ENCODE data around the gene NPB. TPM values are rescaled to one million over a fixed set of nuclear protein-coding genes. Genes with fewer than 3 reads are reported as not detected.

The NPB gene
- total and polyA plus RNA-seq, 4 donors: 0.58 to 2.4 (median 1.0) TPM; not detected in 1

GRCh38 chr17:81868674-81869220, 33.3 kb upstream of the NPB start:
- no peak overlapping the region for H3K4me3 ChIP-seq (ENCODE audit: low read length in 2 of 2)
- no peak overlapping the region for H3K27ac ChIP-seq (ENCODE audit: low read depth in 1 of 2, low read length in 2 of 2)
- ATAC-seq (ENCODE audit: low FRiP score) (no peak), DNase-seq (peak; percentile 68 to 90)
- intact Hi-C loops (cut with DNase I): no loop called here
- peaks cover 0 to 13% of the 10 kb centered on the region in 2 donors for H3K27me3 ChIP-seq (ENCODE audit: control insufficient read depth in 1 of 2, insufficient read depth in 2 of 2, low read length in 1 of 2)
- peaks cover 0 to 3% of the 10 kb centered on the region in 2 donors for H3K36me3 ChIP-seq (ENCODE audit: control insufficient read depth in 1 of 2, insufficient read depth in 2 of 2, low read length in 1 of 2)
- no peaks in the 10 kb centered on the region for H3K4me1 ChIP-seq (ENCODE audit: control insufficient read depth in 1 of 2, insufficient read depth in 2 of 2, low read length in 2 of 2)
- 48 to 53% methylated on average over 29 to 30 of the region's 30 CpGs for WGBS, 2 donors
- H3K9me3 ChIP-seq (ENCODE audit: control insufficient read depth, low read length): no peaks in the 10 kb centered on the region

GRCh38 chr17:81869221-81870130, 32.6 kb upstream of the NPB start:
- H3K4me1 ChIP-seq (ENCODE audit: control insufficient read depth in 1 of 2, insufficient read depth in 2 of 2, low read length in 2 of 2): no peaks in the 10 kb centered on the region
- ATAC-seq (ENCODE audit: low FRiP score): peak; percentile 56
- H3K4me3 ChIP-seq (ENCODE audit: low read length in 2 of 2): peak overlapping the region in 1 of 2 donors; percentile 91
- 28 to 30% methylated on average over 51 to 52 of the region's 52 CpGs for WGBS, 2 donors
- intact Hi-C loops (cut with DNase I): no loop called here
- peak; percentile 60 to 87 for DNase-seq
- no peaks in the 10 kb centered on the region for H3K9me3 ChIP-seq (ENCODE audit: control insufficient read depth, low read length)
- H3K36me3 ChIP-seq (ENCODE audit: control insufficient read depth in 1 of 2, insufficient read depth in 2 of 2, low read length in 1 of 2): peaks cover 0 to 3% of the 10 kb centered on the region in 2 donors
- peak overlapping the region in 1 of 2 donors; percentile 81 for H3K27ac ChIP-seq (ENCODE audit: low read depth in 1 of 2, low read length in 2 of 2)
- H3K27me3 ChIP-seq (ENCODE audit: control insufficient read depth in 1 of 2, insufficient read depth in 2 of 2, low read length in 1 of 2): peaks cover 0 to 13% of the 10 kb centered on the region in 2 donors

GRCh38 chr17:81870131-81870980, 31.7 kb upstream of the NPB start:
- Histone ChIP-seq H3K4me1 (ENCODE audit: control insufficient read depth in 1 of 2, insufficient read depth in 2 of 2, low read length in 2 of 2) (no peaks in the 10 kb centered on the region), H3K36me3 (ENCODE audit: control insufficient read depth in 1 of 2, insufficient read depth in 2 of 2, low read length in 1 of 2) (peaks cover 0 to 3% of the 10 kb centered on the region in 2 donors), H3K4me3 (ENCODE audit: low read length in 2 of 2) (peak overlapping the region; percentile 88 to 91), H3K9me3 (ENCODE audit: control insufficient read depth, low read length) (no peaks in the 10 kb centered on the region), H3K27me3 (ENCODE audit: control insufficient read depth in 1 of 2, insufficient read depth in 2 of 2, low read length in 1 of 2) (peaks cover 0 to 13% of the 10 kb centered on the region in 2 donors), H3K27ac (ENCODE audit: low read depth in 1 of 2, low read length in 2 of 2) (peak overlapping the region; percentile 81 to 96)
- WGBS, 2 donors: 1% methylated on average over 54 to 65 of the region's 65 CpGs
- intact Hi-C loops (cut with DNase I): no loop called here
- DNase-seq (peak; percentile 64 to 83), ATAC-seq (ENCODE audit: low FRiP score) (no peak)

- ATAC-seq (ENCODE audit: low FRiP score) (no peak), DNase-seq (no peak)
- Histone ChIP-seq H3K36me3 (ENCODE audit: control insufficient read depth in 1 of 2, insufficient read depth in 2 of 2, low read length in 1 of 2) (peaks cover 0 to 3% of the 10 kb centered on the region in 2 donors), H3K4me3 (ENCODE audit: low read length in 2 of 2) (peak within 1 kb of the TSS; percentile 88 to 91), H3K4me1 (ENCODE audit: control insufficient read depth in 1 of 2, insufficient read depth in 2 of 2, low read length in 2 of 2) (no peaks in the 10 kb centered on the region), H3K27ac (ENCODE audit: low read depth in 1 of 2, low read length in 2 of 2) (peak within 1 kb of the TSS; percentile 81 to 96), H3K9me3 (ENCODE audit: control insufficient read depth, low read length) (no peaks in the 10 kb centered on the region), H3K27me3 (ENCODE audit: control insufficient read depth in 1 of 2, insufficient read depth in 2 of 2, low read length in 1 of 2) (peaks cover 0 to 13% of the 10 kb centered on the region in 2 donors)
- 1 to 3% methylated on average over 28 to 64 of the region's 64 CpGs for WGBS, 2 donors
- intact Hi-C loops (cut with DNase I): no loop called here
Observed at GRCh38 chr17:81870981-81871386, 31.1 kb upstream of the NPB start, which contains the start of gene ARHGDIA. ARHGDIA (minus strand) TSS chr17:81871337; CDS start chr17:81869930, 1,407 bp downstream.

GRCh38 chr17:81871387-81872230, 30.4 kb upstream of the NPB start:
- Histone ChIP-seq H3K36me3 (ENCODE audit: control insufficient read depth in 1 of 2, insufficient read depth in 2 of 2, low read length in 1 of 2) (peaks cover 0 to 3% of the 10 kb centered on the region in 2 donors), H3K27me3 (ENCODE audit: control insufficient read depth in 1 of 2, insufficient read depth in 2 of 2, low read length in 1 of 2) (peaks cover 0 to 13% of the 10 kb centered on the region in 2 donors), H3K4me3 (ENCODE audit: low read length in 2 of 2) (peak overlapping the region; percentile 36 to 43), H3K4me1 (ENCODE audit: control insufficient read depth in 1 of 2, insufficient read depth in 2 of 2, low read length in 2 of 2) (no peaks in the 10 kb centered on the region), H3K9me3 (ENCODE audit: control insufficient read depth, low read length) (no peaks in the 10 kb centered on the region), H3K27ac (ENCODE audit: low read depth in 1 of 2, low read length in 2 of 2) (peak overlapping the region; percentile 58 to 73)
- 0% methylated on average over 83 to 86 of the region's 86 CpGs for WGBS, 2 donors
- intact Hi-C loops (cut with DNase I): no loop called here
- DNase-seq (peak; percentile 97 to 99), ATAC-seq (ENCODE audit: low FRiP score) (peak; percentile 80)

GRCh38 chr17:81877569-81877968, 24.5 kb upstream of the NPB start:
- ATAC-seq (ENCODE audit: low FRiP score) (no peak), DNase-seq (no peak)
- 95 to 98% methylated on average over 5 of the region's 5 CpGs for whole genome bisulfite sequencing, 2 donors
- no peak overlapping the region for H3K27ac ChIP-seq (ENCODE audit: low read depth in 1 of 2, low read length in 2 of 2)
- H3K36me3 ChIP-seq (ENCODE audit: control insufficient read depth in 1 of 2, insufficient read depth in 2 of 2, low read length in 1 of 2): peaks cover 0 to 2% of the 10 kb centered on the region in 2 donors
- H3K9me3 ChIP-seq (ENCODE audit: control insufficient read depth, low read length): no peaks in the 10 kb centered on the region
- no peaks in the 10 kb centered on the region for H3K4me1 ChIP-seq (ENCODE audit: control insufficient read depth in 1 of 2, insufficient read depth in 2 of 2, low read length in 2 of 2)
- intact Hi-C loops (cut with DNase I): no loop called here
- no peaks in the 10 kb centered on the region for H3K27me3 ChIP-seq (ENCODE audit: control insufficient read depth in 1 of 2, insufficient read depth in 2 of 2, low read length in 1 of 2)
- H3K4me3 ChIP-seq (ENCODE audit: low read length in 2 of 2): no peak overlapping the region

GRCh38 chr17:81878294-81878693, 23.7 kb upstream of the NPB start:
- no peak for DNase-seq
- H3K36me3 ChIP-seq (ENCODE audit: control insufficient read depth in 1 of 2, insufficient read depth in 2 of 2, low read length in 1 of 2): peaks cover 0 to 2% of the 10 kb centered on the region in 2 donors
- no peaks in the 10 kb centered on the region for H3K4me1 ChIP-seq (ENCODE audit: control insufficient read depth in 1 of 2, insufficient read depth in 2 of 2, low read length in 2 of 2)
- ATAC-seq (ENCODE audit: low FRiP score): no peak
- H3K4me3 ChIP-seq (ENCODE audit: low read length in 2 of 2): no peak overlapping the region
- intact Hi-C loops (cut with DNase I): no loop called here
- no peaks in the 10 kb centered on the region for H3K9me3 ChIP-seq (ENCODE audit: control insufficient read depth, low read length)
- no peak overlapping the region for H3K27ac ChIP-seq (ENCODE audit: low read depth in 1 of 2, low read length in 2 of 2)
- no peaks in the 10 kb centered on the region for H3K27me3 ChIP-seq (ENCODE audit: control insufficient read depth in 1 of 2, insufficient read depth in 2 of 2, low read length in 1 of 2)
- 87 to 88% methylated on average over 3 of the region's 3 CpGs for WGBS, 2 donors

All from aorta (tissue), 5 donors.